GM18511 (cell line): Measurements from ENCODE around the gene ZNF831.

Experiments
- ATAC-seq: cut with Tn5 transposase; IDR thresholded peaks from one replicate; pipeline ENCODE4 v1.9.1; 2021; ENCODE audit warnings: mild to moderate bottlenecking, moderate library complexity; ENCODE audit not compliant: unreplicated experiment

Gene ZNF831

GRCh38 chr20:59207742-59208357 lies 44.2 kb downstream of the ZNF831 start:
- no peak for ATAC-seq

- ATAC-seq: no peak
These were observed 46.6 kb downstream of the ZNF831 start for GRCh38 chr20:59210186-59210585.

- ATAC-seq: no peak
These were observed 47.7 kb downstream of the ZNF831 start for GRCh38 chr20:59211208-59211765.

GRCh38 chr20:59214073-59214472 lies 50.5 kb downstream of the ZNF831 start:
- ATAC-seq: no peak

- ATAC-seq: no peak
These were observed 51.3 kb downstream of the ZNF831 start for GRCh38 chr20:59214606-59215547.

- ATAC-seq: no peak
These were observed 53.6 kb downstream of the ZNF831 start for GRCh38 chr20:59217173-59217572.

GRCh38 chr20:59217794-59218280 lies 54.2 kb downstream of the ZNF831 start:
- no peak for ATAC-seq

GRCh38 chr20:59219211-59219610 lies 55.6 kb downstream of the ZNF831 start:
- no peak for ATAC-seq

- ATAC-seq: no peak
These were observed 56.5 kb downstream of the ZNF831 start for GRCh38 chr20:59220161-59220560.

- ATAC-seq: no peak
These were observed 57.6 kb downstream of the ZNF831 start for GRCh38 chr20:59221049-59221706.

- peak; percentile 13 for ATAC-seq
These were observed 58.2 kb downstream of the ZNF831 start for GRCh38 chr20:59221707-59222252.

GRCh38 chr20:59222253-59223181 lies 58.9 kb downstream of the ZNF831 start:
- ATAC-seq: peak; percentile 81

GRCh38 chr20:59223182-59223601 lies 59.6 kb downstream of the ZNF831 start:
- no peak for ATAC-seq

GRCh38 chr20:59223750-59224149 lies 60.1 kb downstream of the ZNF831 start:
- ATAC-seq: no peak

- ATAC-seq: no peak
These were observed 60.6 kb downstream of the ZNF831 start for GRCh38 chr20:59224236-59224635.

GRCh38 chr20:59230385-59230784 lies 66.8 kb downstream of the ZNF831 start:
- ATAC-seq: no peak

- no peak for ATAC-seq
These were observed 67.6 kb downstream of the ZNF831 start for GRCh38 chr20:59231124-59231804.

GRCh38 chr20:59232618-59233017 lies 69.0 kb downstream of the ZNF831 start:
- no peak for ATAC-seq

GRCh38 chr20:59235226-59235625 lies 71.6 kb downstream of the ZNF831 start:
- no peak for ATAC-seq
